Measurements from ENCODE around the gene BTBD16. TPM values are rescaled to one million over a fixed set of nuclear protein-coding genes. Genes with fewer than 3 reads are reported as not detected.

BTBD16 gene
- total and polyA plus RNA-seq, 2 of the 13 experiments (the other 11 are each of a cell fraction or from before 2014, with no cell fraction given), result 5.0 to 11.9 TPM

GRCh38 chr10:122267849-122268737 is 3.0 kb upstream of the BTBD16 start (continued):
- peak; percentile 71; the same call in 1 of the 2 replicates for TF ChIP-seq YEATS2 (CRISPR knock-in tag; IDR thresholded peaks at IDR 0.05; ENCODE audit: borderline replicate concordance)
- no peak for TF ChIP-seq ZNF724P (CRISPR knock-in tag; IDR thresholded peaks at IDR 0.05; ENCODE audit: borderline replicate concordance)
- TF ChIP-seq TP53 (CRISPR knock-in tag; conservative IDR thresholded peaks at IDR 0.05), result no peak
- TF ChIP-seq, protein P1, sequence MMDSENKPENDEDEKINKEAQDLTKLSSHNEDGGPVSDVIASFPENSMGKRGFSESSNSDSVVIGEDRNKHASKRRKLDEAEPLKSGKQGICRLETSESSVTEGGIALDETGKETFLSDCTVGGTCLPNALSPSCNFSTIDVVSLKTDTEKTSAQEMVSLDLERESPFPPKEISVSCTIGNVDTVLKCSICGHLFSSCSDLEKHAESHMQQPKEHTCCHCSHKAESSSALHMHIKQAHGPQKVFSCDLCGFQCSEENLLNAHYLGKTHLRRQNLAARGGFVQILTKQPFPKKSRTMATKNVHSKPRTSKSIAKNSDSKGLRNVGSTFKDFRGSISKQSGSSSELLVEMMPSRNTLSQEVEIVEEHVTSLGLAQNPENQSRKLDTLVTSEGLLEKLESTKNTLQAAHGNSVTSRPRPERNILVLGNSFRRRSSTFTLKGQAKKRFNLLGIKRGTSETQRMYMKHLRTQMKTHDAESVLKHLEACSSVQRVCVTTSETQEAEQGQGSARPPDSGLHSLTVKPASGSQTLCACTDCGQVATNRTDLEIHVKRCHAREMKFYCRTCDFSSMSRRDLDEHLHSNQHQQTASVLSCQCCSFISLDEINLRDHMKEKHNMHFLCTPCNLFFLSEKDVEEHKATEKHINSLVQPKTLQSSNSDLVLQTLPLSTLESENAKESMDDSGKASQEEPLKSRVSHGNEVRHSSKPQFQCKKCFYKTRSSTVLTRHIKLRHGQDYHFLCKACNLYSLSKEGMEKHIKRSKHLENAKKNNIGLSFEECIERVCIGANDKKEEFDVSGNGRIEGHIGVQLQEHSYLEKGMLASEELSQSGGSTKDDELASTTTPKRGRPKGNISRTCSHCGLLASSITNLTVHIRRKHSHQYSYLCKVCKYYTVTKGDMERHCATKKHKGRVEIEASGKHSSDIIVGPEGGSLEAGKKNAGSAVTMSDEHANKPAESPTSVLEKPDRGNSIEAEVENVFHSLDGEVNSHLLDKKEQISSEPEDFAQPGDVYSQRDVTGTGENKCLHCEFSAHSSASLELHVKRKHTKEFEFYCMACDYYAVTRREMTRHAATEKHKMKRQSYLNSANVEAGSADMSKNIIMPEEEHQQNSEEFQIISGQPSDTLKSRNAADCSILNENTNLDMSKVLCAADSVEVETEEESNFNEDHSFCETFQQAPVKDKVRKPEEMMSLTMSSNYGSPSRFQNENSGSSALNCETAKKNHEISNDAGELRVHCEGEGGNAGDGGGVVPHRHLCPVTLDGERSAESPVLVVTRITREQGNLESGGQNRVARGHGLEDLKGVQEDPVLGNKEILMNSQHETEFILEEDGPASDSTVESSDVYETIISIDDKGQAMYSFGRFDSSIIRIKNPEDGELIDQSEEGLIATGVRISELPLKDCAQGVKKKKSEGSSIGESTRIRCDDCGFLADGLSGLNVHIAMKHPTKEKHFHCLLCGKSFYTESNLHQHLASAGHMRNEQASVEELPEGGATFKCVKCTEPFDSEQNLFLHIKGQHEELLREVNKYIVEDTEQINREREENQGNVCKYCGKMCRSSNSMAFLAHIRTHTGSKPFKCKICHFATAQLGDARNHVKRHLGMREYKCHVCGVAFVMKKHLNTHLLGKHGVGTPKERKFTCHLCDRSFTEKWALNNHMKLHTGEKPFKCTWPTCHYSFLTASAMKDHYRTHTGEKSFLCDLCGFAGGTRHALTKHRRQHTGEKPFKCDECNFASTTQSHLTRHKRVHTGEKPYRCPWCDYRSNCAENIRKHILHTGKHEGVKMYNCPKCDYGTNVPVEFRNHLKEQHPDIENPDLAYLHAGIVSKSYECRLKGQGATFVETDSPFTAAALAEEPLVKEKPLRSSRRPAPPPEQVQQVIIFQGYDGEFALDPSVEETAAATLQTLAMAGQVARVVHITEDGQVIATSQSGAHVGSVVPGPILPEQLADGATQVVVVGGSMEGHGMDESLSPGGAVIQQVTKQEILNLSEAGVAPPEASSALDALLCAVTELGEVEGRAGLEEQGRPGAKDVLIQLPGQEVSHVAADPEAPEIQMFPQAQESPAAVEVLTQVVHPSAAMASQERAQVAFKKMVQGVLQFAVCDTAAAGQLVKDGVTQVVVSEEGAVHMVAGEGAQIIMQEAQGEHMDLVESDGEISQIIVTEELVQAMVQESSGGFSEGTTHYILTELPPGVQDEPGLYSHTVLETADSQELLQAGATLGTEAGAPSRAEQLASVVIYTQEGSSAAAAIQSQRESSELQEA (CRISPR knock-in tag; IDR thresholded peaks at IDR 0.05; ENCODE audit: not compliant biosample characterization), result no peak
- TF ChIP-seq ZBTB42 (CRISPR knock-in tag; IDR thresholded peaks at IDR 0.05), result no peak
- no peak for TF ChIP-seq ZNF562 (CRISPR knock-in tag; IDR thresholded peaks at IDR 0.05; ENCODE audit: borderline replicate concordance)
- no peak for TF ChIP-seq KDM6A (CRISPR knock-in tag; IDR thresholded peaks at IDR 0.05; ENCODE audit: low read depth)
- no peak for TF ChIP-seq ZNF598 (CRISPR knock-in tag; IDR thresholded peaks at IDR 0.05; ENCODE audit: borderline replicate concordance)
- TF ChIP-seq ZNF17 (CRISPR knock-in tag; IDR thresholded peaks at IDR 0.05), result no peak
- TF ChIP-seq, protein P2, sequence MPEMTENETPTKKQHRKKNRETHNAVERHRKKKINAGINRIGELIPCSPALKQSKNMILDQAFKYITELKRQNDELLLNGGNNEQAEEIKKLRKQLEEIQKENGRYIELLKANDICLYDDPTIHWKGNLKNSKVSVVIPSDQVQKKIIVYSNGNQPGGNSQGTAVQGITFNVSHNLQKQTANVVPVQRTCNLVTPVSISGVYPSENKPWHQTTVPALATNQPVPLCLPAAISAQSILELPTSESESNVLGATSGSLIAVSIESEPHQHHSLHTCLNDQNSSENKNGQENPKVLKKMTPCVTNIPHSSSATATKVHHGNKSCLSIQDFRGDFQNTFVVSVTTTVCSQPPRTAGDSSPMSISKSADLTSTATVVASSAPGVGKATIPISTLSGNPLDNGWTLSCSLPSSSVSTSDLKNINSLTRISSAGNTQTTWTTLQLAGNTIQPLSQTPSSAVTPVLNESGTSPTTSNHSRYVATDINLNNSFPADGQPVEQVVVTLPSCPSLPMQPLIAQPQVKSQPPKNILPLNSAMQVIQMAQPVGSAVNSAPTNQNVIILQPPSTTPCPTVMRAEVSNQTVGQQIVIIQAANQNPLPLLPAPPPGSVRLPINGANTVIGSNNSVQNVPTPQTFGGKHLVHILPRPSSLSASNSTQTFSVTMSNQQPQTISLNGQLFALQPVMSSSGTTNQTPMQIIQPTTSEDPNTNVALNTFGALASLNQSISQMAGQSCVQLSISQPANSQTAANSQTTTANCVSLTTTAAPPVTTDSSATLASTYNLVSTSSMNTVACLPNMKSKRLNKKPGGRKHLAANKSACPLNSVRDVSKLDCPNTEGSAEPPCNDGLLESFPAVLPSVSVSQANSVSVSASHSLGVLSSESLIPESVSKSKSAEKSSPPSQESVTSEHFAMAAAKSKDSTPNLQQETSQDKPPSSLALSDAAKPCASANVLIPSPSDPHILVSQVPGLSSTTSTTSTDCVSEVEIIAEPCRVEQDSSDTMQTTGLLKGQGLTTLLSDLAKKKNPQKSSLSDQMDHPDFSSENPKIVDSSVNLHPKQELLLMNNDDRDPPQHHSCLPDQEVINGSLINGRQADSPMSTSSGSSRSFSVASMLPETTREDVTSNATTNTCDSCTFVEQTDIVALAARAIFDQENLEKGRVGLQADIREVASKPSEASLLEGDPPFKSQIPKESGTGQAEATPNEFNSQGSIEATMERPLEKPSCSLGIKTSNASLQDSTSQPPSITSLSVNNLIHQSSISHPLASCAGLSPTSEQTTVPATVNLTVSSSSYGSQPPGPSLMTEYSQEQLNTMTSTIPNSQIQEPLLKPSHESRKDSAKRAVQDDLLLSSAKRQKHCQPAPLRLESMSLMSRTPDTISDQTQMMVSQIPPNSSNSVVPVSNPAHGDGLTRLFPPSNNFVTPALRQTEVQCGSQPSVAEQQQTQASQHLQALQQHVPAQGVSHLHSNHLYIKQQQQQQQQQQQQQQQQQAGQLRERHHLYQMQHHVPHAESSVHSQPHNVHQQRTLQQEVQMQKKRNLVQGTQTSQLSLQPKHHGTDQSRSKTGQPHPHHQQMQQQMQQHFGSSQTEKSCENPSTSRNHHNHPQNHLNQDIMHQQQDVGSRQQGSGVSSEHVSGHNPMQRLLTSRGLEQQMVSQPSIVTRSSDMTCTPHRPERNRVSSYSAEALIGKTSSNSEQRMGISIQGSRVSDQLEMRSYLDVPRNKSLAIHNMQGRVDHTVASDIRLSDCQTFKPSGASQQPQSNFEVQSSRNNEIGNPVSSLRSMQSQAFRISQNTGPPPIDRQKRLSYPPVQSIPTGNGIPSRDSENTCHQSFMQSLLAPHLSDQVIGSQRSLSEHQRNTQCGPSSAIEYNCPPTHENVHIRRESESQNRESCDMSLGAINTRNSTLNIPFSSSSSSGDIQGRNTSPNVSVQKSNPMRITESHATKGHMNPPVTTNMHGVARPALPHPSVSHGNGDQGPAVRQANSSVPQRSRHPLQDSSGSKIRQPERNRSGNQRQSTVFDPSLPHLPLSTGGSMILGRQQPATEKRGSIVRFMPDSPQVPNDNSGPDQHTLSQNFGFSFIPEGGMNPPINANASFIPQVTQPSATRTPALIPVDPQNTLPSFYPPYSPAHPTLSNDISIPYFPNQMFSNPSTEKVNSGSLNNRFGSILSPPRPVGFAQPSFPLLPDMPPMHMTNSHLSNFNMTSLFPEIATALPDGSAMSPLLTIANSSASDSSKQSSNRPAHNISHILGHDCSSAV (CRISPR knock-in tag; IDR thresholded peaks at IDR 0.05; ENCODE audit: borderline replicate concordance), result no peak
- TF ChIP-seq ZNF263 (CRISPR knock-in tag; IDR thresholded peaks at IDR 0.05), result no peak
- no peak for TF ChIP-seq SMARCC2 (IDR thresholded peaks at IDR 0.05)

Data from HepG2 (cell line).